VCaP (cell line): ENCODE data around the gene UBE3D.

Experiments used
- H3K27ac ChIP-seq: fragments of 450-650 bp; 2 replicates; pipeline ENCODE4 v1.5.1; 2017
- TF ChIP-seq, protein P1 (sequence below): fragments of 450-650 bp; conservative IDR thresholded peaks from 2 replicates; pipeline ENCODE4 v1.5.1; 2017; ENCODE audit warnings: mild to moderate bottlenecking, moderate library complexity

The UBE3D gene

DNA sequence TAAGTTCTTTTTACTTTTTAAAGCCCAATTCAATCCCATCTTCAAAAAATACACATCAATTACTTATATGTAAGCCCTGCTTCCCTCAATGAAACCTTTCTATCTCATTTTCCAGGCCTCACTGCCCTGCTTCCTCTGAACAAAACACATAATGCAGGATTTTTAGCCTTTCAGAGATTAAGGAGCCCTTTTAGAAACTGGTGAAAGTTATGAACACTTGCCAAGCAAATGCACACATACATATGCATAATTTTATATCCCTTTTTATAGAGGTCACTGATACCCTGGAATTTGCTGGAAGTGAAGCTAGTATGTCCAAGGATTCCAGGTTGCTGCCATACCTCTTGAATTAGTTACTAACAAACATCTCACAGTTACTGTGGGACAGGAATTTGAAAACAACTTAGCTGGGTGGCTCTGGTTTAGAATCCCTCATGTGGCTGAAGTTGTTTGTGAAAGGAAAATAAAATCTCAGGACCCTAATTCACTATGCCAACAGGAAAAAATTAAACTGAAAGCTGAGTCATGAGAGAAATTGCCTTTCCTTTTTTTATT lies 75.8 kb downstream of the UBE3D start:
- TF ChIP-seq, protein P1, sequence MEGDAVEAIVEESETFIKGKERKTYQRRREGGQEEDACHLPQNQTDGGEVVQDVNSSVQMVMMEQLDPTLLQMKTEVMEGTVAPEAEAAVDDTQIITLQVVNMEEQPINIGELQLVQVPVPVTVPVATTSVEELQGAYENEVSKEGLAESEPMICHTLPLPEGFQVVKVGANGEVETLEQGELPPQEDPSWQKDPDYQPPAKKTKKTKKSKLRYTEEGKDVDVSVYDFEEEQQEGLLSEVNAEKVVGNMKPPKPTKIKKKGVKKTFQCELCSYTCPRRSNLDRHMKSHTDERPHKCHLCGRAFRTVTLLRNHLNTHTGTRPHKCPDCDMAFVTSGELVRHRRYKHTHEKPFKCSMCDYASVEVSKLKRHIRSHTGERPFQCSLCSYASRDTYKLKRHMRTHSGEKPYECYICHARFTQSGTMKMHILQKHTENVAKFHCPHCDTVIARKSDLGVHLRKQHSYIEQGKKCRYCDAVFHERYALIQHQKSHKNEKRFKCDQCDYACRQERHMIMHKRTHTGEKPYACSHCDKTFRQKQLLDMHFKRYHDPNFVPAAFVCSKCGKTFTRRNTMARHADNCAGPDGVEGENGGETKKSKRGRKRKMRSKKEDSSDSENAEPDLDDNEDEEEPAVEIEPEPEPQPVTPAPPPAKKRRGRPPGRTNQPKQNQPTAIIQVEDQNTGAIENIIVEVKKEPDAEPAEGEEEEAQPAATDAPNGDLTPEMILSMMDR: no peak
- no peak overlapping the region for H3K27ac ChIP-seq

DNA sequence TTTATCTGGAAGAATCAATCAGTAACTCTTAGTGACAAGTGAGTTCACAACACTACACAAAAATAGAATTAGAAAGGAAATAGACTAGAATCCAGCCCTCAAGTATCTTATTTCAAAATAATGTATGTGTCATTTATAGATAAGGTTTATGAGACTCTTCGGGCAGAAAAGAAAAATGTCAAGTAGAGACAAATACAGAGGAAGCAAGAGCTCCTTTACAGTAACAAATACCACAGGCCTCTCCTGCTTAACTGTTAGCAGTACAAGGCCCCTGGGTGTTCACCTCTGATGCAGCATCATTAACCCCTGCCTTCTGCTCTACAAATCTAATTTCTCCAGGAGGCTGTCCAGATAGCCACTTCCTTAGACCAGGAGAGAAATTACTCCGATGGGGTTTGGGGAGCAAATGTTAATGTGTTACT lies 76.7 kb downstream of the UBE3D start:
- TF ChIP-seq, protein P1: no peak
- no peak overlapping the region for H3K27ac ChIP-seq

DNA sequence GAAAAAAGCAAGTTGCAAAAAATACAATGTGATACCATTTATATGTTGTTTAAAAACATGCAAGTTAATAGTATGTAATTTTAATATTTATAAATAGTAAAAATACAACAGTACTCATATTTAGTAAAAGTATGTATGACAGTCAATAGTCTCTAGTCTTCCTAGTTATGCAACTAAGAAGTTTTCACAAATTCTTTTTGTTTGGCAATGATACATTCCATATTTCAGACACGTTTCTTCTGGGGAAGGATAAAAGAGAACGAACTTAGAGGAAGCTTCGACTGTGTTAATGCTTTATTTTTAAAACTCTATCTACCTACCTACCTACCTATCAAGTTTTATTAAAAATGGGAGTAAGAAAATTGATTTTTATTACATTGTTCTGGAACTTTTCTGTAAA lies 77.7 kb downstream of the UBE3D start:
- TF ChIP-seq, protein P1: no peak
- no peak overlapping the region for H3K27ac ChIP-seq

DNA sequence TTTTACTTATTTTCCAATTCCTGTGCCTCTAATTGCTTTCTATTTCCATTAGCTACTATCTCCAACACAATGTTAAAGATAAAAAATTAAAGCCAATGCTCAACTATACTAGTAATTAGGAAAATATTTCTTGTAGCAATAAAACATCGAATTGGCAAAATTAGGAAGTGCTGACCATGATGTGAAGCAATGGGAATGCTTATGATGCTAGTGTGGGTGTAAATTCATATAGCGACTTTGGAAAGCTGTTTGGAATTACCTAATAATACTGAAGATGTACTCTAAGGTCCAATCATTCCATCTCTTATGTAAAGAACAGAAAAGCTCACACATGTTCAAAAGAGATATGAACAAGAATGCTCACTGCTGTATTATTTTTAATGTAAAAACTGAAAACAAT lies 78.2 kb downstream of the UBE3D start:
- TF ChIP-seq, protein P1: no peak
- no peak overlapping the region for H3K27ac ChIP-seq

DNA sequence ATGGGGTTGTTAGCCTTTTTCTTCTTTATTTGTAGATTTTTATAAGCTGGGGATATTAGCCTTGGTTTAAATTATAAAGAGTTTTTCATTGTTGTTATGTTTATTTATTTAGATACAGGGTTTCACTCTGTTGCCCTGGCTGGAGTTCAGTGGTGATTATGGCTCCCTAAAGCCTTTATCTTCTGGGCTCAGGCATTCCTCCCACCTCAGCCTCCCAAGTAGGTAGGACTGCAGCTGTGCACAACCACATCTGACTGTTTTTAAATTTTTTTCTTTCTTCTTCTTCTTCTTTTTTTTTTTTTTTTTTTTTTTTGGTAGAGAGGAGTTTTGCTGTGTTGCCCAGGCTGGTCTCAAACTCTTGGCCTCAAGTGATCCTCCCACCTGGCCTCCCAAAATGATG lies 80.9 kb downstream of the UBE3D start:
- H3K27ac ChIP-seq: no peak overlapping the region
- TF ChIP-seq, protein P1: no peak

DNA sequence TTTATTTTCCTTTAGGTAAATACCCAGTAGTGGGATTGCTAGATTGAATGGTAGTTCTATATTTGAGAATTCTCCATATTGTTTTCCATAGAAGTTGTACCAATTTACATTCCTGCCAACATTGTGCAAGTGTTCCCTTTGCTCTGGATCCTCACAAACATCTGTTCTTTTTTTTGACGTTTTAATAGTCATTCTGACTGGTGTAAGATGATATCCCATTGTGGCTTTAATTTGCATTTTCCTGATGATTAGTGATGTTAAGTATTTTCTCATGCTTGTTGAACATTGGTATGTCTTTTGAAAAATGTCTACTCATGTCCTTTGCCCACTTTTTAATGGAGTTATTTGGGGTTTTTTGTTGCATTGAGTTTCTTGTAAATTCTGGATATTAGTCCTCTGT lies 85.6 kb downstream of the UBE3D start:
- H3K27ac ChIP-seq: no peak overlapping the region
- TF ChIP-seq, protein P1: no peak

DNA sequence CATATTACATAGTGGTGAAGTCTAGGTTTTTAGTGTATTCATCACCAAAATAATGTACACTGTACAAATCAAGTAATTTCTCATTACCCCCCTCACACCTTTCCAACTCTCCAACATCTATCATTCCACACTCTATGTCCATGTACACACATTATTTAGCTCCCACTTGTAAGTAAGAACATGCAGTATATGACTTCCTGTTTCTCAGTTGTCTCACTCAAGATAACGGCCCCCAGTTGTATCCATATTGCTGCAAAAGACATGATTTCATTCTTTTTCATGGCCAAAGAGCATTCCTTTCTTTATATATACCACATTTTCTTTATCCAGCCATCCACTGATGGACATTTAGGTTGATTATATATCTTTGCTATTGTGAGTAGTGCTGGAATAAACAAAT lies 86.0 kb downstream of the UBE3D start:
- TF ChIP-seq, protein P1: no peak
- no peak overlapping the region for H3K27ac ChIP-seq
